IMR-90 (cell line): ENCODE data around the gene ERBB4. TPM values are rescaled to one million over a fixed set of nuclear protein-coding genes. Genes with fewer than 3 reads are reported as not detected.

Experiments
- ATAC-seq: fragments of 200-7000 bp; cut with Tn5 transposase; 2 replicates; pipeline ENCODE4 v1.9.1; 2020; ENCODE audit warnings: low read depth, mild to moderate bottlenecking, moderate library complexity
- BruUV-seq: library from RNA; stranded (reverse); fragments of 400-500 nt; replicated peaks from 2 replicates; lab custom pipeline; 2021; lab: Mats Ljungman, UMichigan
- CTCF ChIA-PET: fragments of 300-600 bp; formaldehyde crosslinking; extraction: SDS; loops from one replicate; lab custom pipeline; 2021; ENCODE audit warnings: antibody characterized with exemption; lab: Yijun Ruan, JAX
- POLR2A ChIA-PET: fragments of 300-600 bp; sonication (Branson Sonifier 250); formaldehyde crosslinking; loops from one replicate; lab custom pipeline; 2022; ENCODE audit warnings: antibody characterized with exemption; ENCODE audit not compliant: unreplicated experiment; lab: Charles Lee
- DNase-seq: peaks from one replicate; pipeline ENCODE4 v3.0.0; 2013
- H2AFZ ChIP-seq: replicated peaks from 2 replicates; pipeline ENCODE3; 2013; ENCODE audit warnings: low read length, mild to moderate bottlenecking; ENCODE audit not compliant: poor library complexity
- H2AK5ac ChIP-seq: 2 replicates; pipeline ENCODE4 v1.6.1; 2013; ENCODE audit warnings: low read depth, low read length, inconsistent platforms
- H2AK9ac ChIP-seq: replicated peaks from 2 replicates; pipeline ENCODE3; 2013; ENCODE audit warnings: mild to moderate bottlenecking, low read depth, low read length, moderate library complexity; ENCODE audit not compliant: poor library complexity
- H2BK120ac ChIP-seq: 2 replicates; pipeline ENCODE4 v1.6.1; 2013; ENCODE audit warnings: low read depth, low read length, inconsistent platforms
- H2BK15ac ChIP-seq: 3 replicates; pipeline ENCODE4 v1.6.1; 2013; ENCODE audit warnings: low read depth, low read length, inconsistent platforms
- H2BK20ac ChIP-seq: 2 replicates; pipeline ENCODE4 v1.6.1; 2013; ENCODE audit warnings: low read depth, mild to moderate bottlenecking, inconsistent platforms, low read length, moderate library complexity
- H2BK5ac ChIP-seq: 2 replicates; pipeline ENCODE4 v1.6.1; 2013; ENCODE audit warnings: mild to moderate bottlenecking, low read depth, low read length, inconsistent platforms; ENCODE audit not compliant: poor library complexity, severe bottlenecking
- H3K14ac ChIP-seq: replicated peaks from 2 replicates; pipeline ENCODE4 v1.6.1; 2013; ENCODE audit warnings: low read depth, low read length, inconsistent platforms
- H3K18ac ChIP-seq: 2 replicates; pipeline ENCODE4 v1.6.1; 2013; ENCODE audit warnings: low read depth, low read length, control low read depth
- H3K23ac ChIP-seq: 2 replicates; pipeline ENCODE4 v1.6.1; 2013; ENCODE audit warnings: low read depth, low read length, inconsistent platforms
- H3K27ac ChIP-seq: 2 replicates; pipeline ENCODE4 v1.5.1; 2013; ENCODE audit warnings: mild to moderate bottlenecking, control low read depth, low read length; ENCODE audit not compliant: insufficient read depth
- H3K27me3 ChIP-seq: 2 replicates; pipeline ENCODE4 v1.6.1; 2013; ENCODE audit warnings: low read length; ENCODE audit not compliant: control insufficient read depth, insufficient read depth
- H3K36me3 ChIP-seq: 2 replicates; pipeline ENCODE4 v1.6.1; 2013; ENCODE audit warnings: low read length, mixed read lengths; ENCODE audit not compliant: control insufficient read depth, insufficient read depth
- H3K4ac ChIP-seq: 2 replicates; pipeline ENCODE4 v1.6.1; 2013; ENCODE audit warnings: low read depth, low read length, inconsistent platforms
- H3K4me1 ChIP-seq: 2 replicates; pipeline ENCODE4 v1.6.1; 2013; ENCODE audit warnings: low read length, mixed read lengths; ENCODE audit not compliant: control insufficient read depth, insufficient read depth
- H3K4me2 ChIP-seq: 2 replicates; pipeline ENCODE4 v1.6.1; 2013; ENCODE audit warnings: low read depth, mild to moderate bottlenecking, control low read depth, low read length, moderate library complexity
- H3K4me3 ChIP-seq: 2 replicates; pipeline ENCODE4 v1.5.1; 2013; ENCODE audit warnings: low read depth, mild to moderate bottlenecking, control low read depth, low read length, moderate library complexity; ENCODE audit not compliant: insufficient read depth
- H3K56ac ChIP-seq: 2 replicates; pipeline ENCODE4 v1.6.1; 2013; ENCODE audit warnings: low read length, inconsistent platforms; ENCODE audit not compliant: insufficient read depth; ENCODE audit errors: extremely low read depth
- H3K79me1 ChIP-seq, 2 experiments: 2 replicates each; pipeline ENCODE4 v1.6.1; 2013; ENCODE audit warnings: low read length in 2 of 2, inconsistent platforms in 1 of 2, low read depth in 1 of 2
- H3K9ac ChIP-seq: 2 replicates; pipeline ENCODE4 v1.6.1; 2013; ENCODE audit warnings: low read depth, low read length, control low read depth
- H3K9me1 ChIP-seq: 2 replicates; pipeline ENCODE4 v1.6.1; 2013; ENCODE audit warnings: low read length, inconsistent platforms; ENCODE audit not compliant: insufficient read depth
- H3K9me3 ChIP-seq: 2 replicates; pipeline ENCODE4 v1.6.1; 2013; ENCODE audit warnings: low read length; ENCODE audit not compliant: control insufficient read depth, insufficient read depth
- H4K20me1 ChIP-seq: 2 replicates; pipeline ENCODE4 v1.6.1; 2013; ENCODE audit warnings: low read length, inconsistent platforms; ENCODE audit not compliant: insufficient read depth
- H4K5ac ChIP-seq: 2 replicates; pipeline ENCODE4 v1.6.1; 2013; ENCODE audit warnings: mild to moderate bottlenecking, low read depth, low read length, control low read depth
- H4K8ac ChIP-seq, 2 experiments: 2 replicates each; pipeline ENCODE4 v1.6.1; 2013; ENCODE audit warnings: low read depth in 2 of 2, low read length in 2 of 2, control low read depth in 1 of 2, inconsistent platforms in 1 of 2
- H4K91ac ChIP-seq: 2 replicates; pipeline ENCODE4 v1.6.1; 2013; ENCODE audit warnings: low read depth, low read length, inconsistent platforms; ENCODE audit not compliant: insufficient read depth
- BHLHE40 ChIP-seq: fragments of 150-350 bp; IDR thresholded peaks from 2 replicates; pipeline ENCODE4 v1.6.1; 2016; ENCODE audit warnings: mild to moderate bottlenecking, low read depth, low read length
- CHD1 ChIP-seq: IDR thresholded peaks from 2 replicates; pipeline ENCODE4 v1.6.1; 2012; ENCODE audit warnings: low read depth, low read length, improper control_type of control experiment
- CTCF ChIP-seq: conservative IDR thresholded peaks from 2 replicates; pipeline ENCODE4 v1.5.1; 2012; ENCODE audit warnings: mild to moderate bottlenecking, low read depth, low read length, improper control_type of control experiment
- FOS ChIP-seq: fragments of 150-350 bp; IDR thresholded peaks from 2 replicates; pipeline ENCODE4 v1.6.1; 2016; ENCODE audit warnings: low read depth, low read length
- MAFK ChIP-seq: IDR thresholded peaks from 2 replicates; pipeline ENCODE4 v1.6.1; 2012; ENCODE audit warnings: low read depth, low read length, improper control_type of control experiment
- MAZ ChIP-seq: IDR thresholded peaks from 2 replicates; pipeline ENCODE4 v1.6.1; 2012; ENCODE audit warnings: low read depth, mild to moderate bottlenecking, low read length, improper control_type of control experiment, moderate library complexity, borderline replicate concordance
- MXI1 ChIP-seq: IDR thresholded peaks from 2 replicates; pipeline ENCODE4 v1.6.1; 2012; ENCODE audit warnings: low read depth, mild to moderate bottlenecking, low read length, moderate library complexity, borderline replicate concordance
- NFE2L2 ChIP-seq: fragments of 150-350 bp; IDR thresholded peaks from 2 replicates; pipeline ENCODE4 v1.6.1; 2016; ENCODE audit warnings: low read depth, mild to moderate bottlenecking, low read length
- POLR2A ChIP-seq: IDR thresholded peaks from 2 replicates; pipeline ENCODE4 v1.6.1; 2012; ENCODE audit warnings: mild to moderate bottlenecking, low read depth, low read length
- RAD21 ChIP-seq: IDR thresholded peaks from 2 replicates; pipeline ENCODE4 v1.6.1; 2012; ENCODE audit warnings: low read length, improper control_type of control experiment
- RCOR1 ChIP-seq: IDR thresholded peaks from 2 replicates; pipeline ENCODE4 v1.6.1; 2012; ENCODE audit warnings: mild to moderate bottlenecking, low read length, improper control_type of control experiment; ENCODE audit not compliant: insufficient replicate concordance
- RFX5 ChIP-seq: IDR thresholded peaks from 2 replicates; pipeline ENCODE4 v1.8.0; 2012; ENCODE audit warnings: low read depth, mild to moderate bottlenecking, low read length, moderate library complexity
- SMC3 ChIP-seq: fragments of 150-350 bp; IDR thresholded peaks from 2 replicates; pipeline ENCODE4 v1.6.1; 2016; ENCODE audit warnings: low read depth, mild to moderate bottlenecking, antibody characterized with exemption, low read length, moderate library complexity
- USF2 ChIP-seq: fragments of 150-350 bp; IDR thresholded peaks from 2 replicates; pipeline ENCODE4 v1.6.1; 2017; ENCODE audit warnings: mild to moderate bottlenecking, antibody characterized with exemption, low read length, low read depth
- WGBS, 2 experiments: methylation state at CpG; one replicate each; pipeline versions ENCODE4 v1.1.5 to v1.1.7; 2013; ENCODE audit warnings: missing lambda C conversion rate in 2 of 2; ENCODE audit not compliant: insufficient read length in 1 of 2; ENCODE audit errors: extremely low coverage in 2 of 2; 5-methylcytosine and 5-hydroxymethylcytosine counted together
- dilution Hi-C: fragments of 300-500 bp; cut with HindIII; formaldehyde crosslinking; loops from one replicate; pipeline ENCODE4 v1.14.3; 2018; ENCODE audit warnings: low sequenced_read_pairs; ENCODE audit not compliant: unreplicated experiment
- in situ Hi-C: fragments of 300-500 bp; cut with MboI; formaldehyde crosslinking; loops from 3 replicates; pipeline ENCODE4 v1.14.3; 2019; ENCODE audit warnings: low sequenced_read_pairs, inconsistent platforms, mixed read lengths
- intact Hi-C: fragments of 100-400 bp; cut with micrococcal nuclease; formaldehyde crosslinking; loops from 2 replicates; pipeline ENCODE4 v1.10.0; 2022
- polyA plus RNA-seq, 3 experiments: library from polyadenylated mRNA; depleted of rRNA; stranded (reverse); fragments of >200 nt; gene quantifications; 2 replicates each; pipeline ENCODE4 v1.2.3, GENCODE V29; 2012; ENCODE audit warnings: low replicate concordance in 1 of 3
- total RNA-seq: library from RNA; depleted of rRNA; stranded (reverse); fragments of >200 nt; gene quantifications from 2 replicates; pipeline ENCODE4 v1.2.3, GENCODE V29; 2012

The ERBB4 gene
- total and polyA plus RNA-seq, 2 of the 4 experiments (the other 2 are of a cell fraction): not detected

GRCh38 chr2:211401328-211401727 is 1137.3 kb downstream of the ERBB4 start:
- CTCF ChIA-PET: no interaction called here
- Histone ChIP-seq H2BK5ac (no peak overlapping the region), H4K91ac (no peak overlapping the region), H2BK15ac (no peak overlapping the region), H2BK120ac (no peak overlapping the region), H4K8ac (no peak overlapping the region), H3K56ac (no peak overlapping the region), H3K4ac (no peak overlapping the region), H3K23ac (no peak overlapping the region), H3K9me3 (0 out of 2 replicates have a peak, but pooled peaks cover 3% of the 10 kb centered on the region), H3K14ac (no peak overlapping the region), H2BK20ac (no peak overlapping the region), H2AK9ac (no peak overlapping the region), H3K27me3 (no peaks in the 10 kb centered on the region), H2AK5ac (no peak overlapping the region), H2AFZ (no peak overlapping the region), H3K36me3 (no peaks in the 10 kb centered on the region), H3K79me1 (no peaks in the 10 kb centered on the region), H3K9me1 (no peaks in the 10 kb centered on the region), H3K18ac (no peak overlapping the region), H4K5ac (no peak overlapping the region), H3K9ac (no peak overlapping the region), H4K20me1 (no peaks in the 10 kb centered on the region), H3K27ac (no peak overlapping the region), H3K4me3 (no peak overlapping the region), H3K4me2 (no peak overlapping the region), H3K4me1 (no peaks in the 10 kb centered on the region)
- no peak for TF ChIP-seq FOS
- TF ChIP-seq POLR2A: no peak
- TF ChIP-seq MAZ: no peak
- no peak for TF ChIP-seq CTCF
- no peak for TF ChIP-seq CHD1
- TF ChIP-seq SMC3: no peak
- TF ChIP-seq NFE2L2: no peak
- no peak for TF ChIP-seq MXI1
- TF ChIP-seq BHLHE40: no peak
- no peak for TF ChIP-seq RAD21
- no peak for TF ChIP-seq RFX5
- no peak for TF ChIP-seq MAFK
- TF ChIP-seq RCOR1: no peak
- no peak for TF ChIP-seq USF2
- dilution Hi-C loops: no loop called here
- POLR2A ChIA-PET: no interaction called here
- DNase-seq (no peak), ATAC-seq (no peak)
- BruUV-seq: no TSS peak
- intact Hi-C loops: no loop called here
- in situ Hi-C loops: no loop called here
- no CpG with 5 or more reads among the region's 2 CpGs for WGBS, 2 experiments
